IPS DF 4.7 (cell line): ENCODE data around the gene SMPX.

ENCODE experiments used
- DNase-seq: peaks from one replicate; pipeline ENCODE4 v3.0.0-alpha.2; 2013; ENCODE audit warnings: low spot score; ENCODE audit errors: extremely low read depth

SMPX gene

DNA sequence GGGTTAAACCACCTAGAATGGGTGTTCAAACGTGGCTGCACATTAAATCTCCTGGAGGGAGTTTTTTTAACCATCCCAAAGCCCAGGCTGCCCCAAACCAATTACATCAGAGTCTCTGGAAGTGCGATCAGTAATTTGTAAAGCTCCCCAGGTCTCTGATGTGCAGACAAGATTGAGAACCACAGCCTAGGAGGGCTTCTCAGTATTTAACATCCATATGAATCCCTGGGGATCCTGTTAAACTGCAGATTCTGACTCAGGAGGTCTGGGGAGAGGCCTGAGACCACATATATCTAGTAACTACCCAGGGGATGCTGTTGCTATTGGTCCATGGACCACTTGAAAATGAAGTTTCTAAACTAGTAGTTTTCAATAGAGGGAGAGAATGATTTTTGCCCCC lies 42.6 kb downstream of the SMPX start:
- no peak for DNase-seq

DNA sequence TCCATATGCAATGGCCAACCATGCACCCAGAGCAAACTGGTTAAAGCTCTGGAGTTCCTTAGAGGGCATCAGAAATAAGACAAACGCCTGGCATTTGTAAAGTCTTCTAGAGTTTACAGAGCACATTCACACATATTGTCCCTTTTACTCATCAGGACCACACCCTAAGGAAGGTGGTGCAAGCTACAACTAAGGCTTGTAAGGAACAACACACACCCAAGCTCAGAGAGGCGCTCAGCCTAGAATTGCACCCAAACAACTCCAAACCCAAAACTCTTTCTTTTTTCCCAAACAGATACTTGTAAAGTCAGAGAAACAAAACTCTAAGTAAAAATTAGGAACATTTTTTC lies 46.1 kb downstream of the SMPX start:
- DNase-seq = no peak

DNA sequence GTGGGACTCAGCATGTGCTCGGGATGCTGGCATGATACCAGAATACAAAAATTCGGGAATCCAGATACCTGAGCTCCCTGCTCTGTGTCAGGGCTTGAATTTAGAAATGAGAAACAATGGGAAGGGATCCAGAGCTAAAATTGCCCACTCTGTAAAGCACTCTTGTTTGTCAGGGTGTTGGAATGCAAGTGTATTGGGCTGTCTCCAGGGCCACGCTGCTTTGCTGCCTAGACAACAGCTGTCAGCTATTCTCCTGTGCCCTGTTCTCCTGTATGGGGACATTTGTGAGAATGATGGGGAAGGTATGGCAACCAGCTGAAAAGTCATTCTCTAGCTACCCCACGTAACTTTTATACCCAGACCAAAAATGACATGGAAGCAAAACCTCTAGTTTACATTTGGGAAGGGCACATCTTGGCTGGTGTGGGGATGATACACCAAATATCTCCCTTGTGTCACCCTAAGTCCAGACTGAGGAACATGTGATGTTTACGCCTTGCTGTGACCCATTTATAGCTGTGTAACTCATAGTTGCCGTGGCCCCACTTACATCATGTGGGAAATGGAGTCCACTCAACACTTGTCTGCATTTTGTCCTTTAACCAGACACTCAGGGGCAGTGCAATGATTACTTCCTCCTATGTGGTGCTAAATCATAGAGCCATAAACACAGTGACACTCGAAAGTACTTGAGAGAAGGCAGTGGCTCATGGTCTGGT lies 46.6 kb downstream of the SMPX start:
- DNase-seq = no peak

DNA sequence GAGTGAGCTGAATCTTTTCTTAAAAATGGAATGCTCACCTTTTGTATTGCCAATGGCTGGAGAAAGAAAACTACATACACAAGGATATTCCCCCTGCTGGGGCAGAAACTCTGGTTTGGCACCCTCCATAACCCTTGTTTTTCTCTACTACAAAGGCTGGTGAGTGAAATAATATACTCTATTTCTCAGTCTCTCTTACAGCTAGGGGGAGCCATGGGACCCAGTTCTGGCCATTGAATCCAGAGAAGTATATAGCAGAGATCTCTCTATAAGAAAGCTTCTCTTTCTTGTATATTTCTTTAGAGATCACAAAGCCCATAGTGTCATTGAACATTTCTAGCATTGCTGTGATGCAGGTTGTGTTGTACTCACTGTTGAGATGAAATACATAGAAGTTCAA lies 49.8 kb downstream of the SMPX start:
- DNase-seq = no peak

DNA sequence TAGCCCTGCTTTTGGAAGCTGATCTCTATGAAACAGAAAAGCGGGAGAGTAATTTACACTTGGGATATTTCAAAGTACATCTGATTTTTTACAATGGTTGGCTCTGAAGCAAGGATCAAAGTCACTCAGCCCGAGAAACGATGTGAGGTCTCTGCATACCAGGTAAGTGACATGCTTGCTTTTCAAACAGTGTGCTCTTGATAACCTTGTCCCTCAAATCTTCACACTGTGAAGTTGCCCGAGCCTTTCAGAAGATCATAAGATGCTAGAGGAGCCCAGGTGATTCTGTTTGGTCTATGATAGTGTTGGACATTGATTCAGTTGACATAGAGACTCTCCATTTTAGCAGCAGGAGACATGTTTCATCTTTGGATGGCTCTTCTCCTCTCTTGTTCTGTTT lies 52.7 kb downstream of the SMPX start:
- no peak for DNase-seq

DNA sequence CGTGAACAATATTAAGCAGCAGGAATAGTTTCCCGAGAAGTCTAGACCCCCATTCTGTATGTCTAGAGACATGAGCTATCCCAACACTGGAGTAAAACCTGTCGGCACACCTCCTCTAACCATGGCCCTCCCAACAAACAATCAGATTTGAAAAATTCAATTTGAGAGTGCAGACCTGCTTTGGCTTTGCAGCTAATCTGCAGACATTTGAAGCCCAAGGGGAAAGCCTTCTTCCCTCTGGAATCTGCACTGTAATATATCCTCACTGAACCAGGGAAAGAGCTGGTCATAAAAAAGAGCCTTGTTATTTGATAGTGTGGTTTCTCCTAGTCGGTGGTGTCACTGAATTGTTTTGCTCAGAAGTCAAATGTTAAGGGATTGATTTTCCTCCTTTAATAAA lies 55.2 kb downstream of the SMPX start:
- no peak for DNase-seq

DNA sequence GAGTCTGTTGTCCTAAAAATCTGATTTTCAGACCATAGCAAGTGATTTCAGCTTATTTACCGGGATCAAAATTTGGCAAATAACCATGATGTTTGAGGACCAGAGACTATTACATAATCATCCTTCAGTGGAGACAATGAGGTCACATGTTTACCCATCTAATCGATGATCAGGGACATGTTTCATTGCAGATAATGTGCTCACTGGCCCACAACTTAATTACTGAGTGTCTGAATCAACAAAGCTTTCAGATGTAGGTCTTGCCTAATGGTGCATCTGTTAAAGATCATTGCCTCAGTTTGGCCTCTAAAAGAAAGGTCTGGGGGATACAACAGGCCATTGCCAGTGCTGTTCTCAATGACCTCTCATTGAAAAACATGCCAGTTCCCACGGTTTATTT lies 56.9 kb downstream of the SMPX start:
- no peak for DNase-seq

DNA sequence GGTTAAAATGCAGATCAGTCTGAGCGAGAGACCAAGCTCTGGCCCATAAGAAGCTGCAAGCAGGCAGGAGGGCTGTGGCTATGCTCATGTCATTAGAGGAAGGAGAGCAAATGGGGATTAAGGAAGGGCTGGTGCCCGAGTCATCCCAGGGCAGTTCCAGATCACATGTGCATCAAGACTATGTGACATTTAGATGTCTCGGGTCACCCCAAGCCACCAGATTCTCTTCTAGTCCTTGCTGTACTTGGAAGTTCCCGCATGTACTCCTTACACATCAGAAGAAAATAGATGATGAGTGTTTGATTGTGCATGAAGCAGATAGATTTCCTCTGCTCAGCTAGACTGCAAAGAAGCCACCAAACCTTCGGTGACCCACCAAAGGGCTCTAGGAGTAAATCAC lies 57.6 kb downstream of the SMPX start:
- no peak for DNase-seq

DNA sequence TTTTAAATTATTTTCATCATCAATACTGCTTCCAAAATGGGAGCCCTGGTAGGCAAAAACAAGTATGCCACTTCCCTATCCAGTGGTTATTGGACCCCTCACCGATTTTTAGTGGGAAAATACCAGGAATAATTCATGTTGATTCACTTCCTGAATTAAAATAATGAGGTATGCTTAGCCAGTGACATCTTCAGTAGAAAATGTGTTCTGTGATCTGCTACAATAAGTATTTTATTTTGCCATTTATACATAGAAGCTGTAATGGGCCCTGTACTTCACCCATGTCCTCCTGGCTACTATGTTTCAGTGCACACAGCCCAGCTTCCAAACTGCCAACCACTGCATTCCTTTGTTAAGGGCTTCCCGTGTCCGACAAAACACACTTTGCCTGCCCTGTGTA lies 58.8 kb downstream of the SMPX start:
- no peak for DNase-seq

DNA sequence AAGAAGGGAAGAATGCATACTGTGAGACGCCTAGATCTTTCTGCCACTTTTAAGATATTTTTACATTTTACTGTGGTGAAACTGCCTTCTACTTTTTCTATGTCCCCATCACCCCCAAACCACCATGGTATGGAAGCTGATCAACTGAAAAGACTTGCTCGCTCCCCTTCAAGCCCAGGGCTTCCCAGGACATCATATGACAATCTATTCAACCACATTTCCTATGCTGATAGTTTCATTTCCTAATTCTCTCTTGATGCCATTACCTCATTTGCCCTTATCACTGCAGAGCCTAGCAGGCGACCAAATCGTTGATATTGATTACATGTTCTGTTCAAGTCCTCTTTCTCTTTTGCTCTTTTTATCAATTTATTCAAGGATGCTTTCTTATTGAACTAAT lies 59.6 kb downstream of the SMPX start:
- no peak for DNase-seq

DNA sequence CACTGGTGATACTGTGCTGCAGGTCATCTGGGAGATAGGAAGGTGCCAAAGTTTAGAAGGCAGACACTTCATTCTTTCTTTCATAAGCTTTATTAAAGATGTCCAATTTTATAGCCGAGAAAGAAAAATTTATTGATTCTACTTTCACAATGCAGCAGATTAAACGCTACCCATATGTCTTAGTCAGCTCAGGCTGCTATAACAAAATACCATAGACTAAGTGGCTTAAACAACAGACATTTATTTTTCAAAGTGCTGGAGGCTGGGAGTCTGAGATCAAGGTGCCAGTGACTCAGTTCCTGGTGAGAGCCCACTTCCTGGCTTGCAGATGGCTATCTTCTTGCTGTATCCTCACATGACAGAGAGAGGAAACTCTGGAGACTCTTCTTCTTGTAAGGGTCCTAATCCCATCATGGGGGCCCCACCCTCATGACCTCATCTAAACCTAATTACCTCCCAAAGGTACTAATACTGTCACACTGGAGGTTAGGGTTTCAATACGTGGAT lies 66.4 kb downstream of the SMPX start:
- DNase-seq = no peak

DNA sequence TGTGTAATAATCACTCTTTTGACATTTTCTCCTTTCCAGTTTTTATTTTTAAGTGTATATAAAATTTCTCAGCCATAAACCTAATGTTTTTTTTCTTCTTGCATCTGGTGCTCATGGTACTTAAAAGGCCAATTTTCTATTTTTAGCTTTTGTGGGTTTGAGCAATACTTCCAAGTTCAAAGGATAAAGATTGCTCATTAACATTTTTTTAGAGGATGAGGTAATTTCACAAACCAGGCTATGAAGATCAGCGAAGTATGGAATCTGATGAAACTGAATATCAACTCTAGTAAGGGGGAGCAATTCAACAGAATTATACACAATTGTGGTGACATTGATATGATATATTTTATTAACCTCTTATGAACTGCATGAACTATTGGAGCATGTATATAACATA lies 74.0 kb downstream of the SMPX start:
- no peak for DNase-seq

DNA sequence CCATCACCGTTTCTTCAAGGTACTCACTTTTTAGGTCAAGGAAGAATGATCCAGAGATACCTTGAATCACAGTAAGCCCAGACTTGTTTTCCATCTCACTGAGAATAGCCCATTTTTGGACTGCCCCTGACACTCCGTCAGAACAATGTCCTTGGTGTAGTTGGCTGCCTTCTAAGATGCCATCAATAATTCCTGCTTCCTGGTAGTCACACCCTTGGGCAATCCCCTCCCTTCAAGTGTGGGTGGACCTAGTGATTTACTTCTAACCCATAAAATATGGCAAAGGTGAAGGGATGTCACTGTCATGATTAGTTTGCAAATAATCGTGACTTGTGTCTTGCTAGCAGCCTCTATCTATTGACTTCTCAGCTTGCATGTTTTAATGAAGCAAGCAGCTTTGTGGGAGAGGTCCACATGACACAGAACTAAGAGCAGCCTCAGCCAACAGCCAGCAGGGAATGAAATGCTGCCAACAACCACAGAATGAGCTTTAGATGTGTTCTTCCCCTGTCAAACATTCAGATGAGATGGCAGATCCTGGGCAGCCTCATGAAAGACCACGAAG lies 79.8 kb downstream of the SMPX start:
- DNase-seq = no peak

DNA sequence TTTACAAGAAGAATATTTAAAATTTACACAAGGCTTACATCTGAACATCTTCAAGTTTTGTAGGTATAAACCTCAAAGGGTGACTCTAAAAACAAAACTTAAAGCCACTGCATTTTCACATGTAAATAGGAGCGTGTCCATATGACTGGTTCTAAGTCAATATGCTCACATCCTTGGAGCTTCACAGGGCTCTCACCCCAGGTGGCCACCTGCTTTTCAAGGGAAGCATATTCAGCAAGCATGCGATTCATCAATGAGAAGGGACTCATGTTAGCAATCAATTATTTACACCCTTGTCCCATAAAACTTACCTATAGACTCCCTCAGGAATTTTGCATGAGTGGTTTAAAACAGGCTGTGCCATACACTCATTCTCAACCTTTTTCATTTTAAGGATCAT lies 82.0 kb downstream of the SMPX start:
- no peak for DNase-seq

DNA sequence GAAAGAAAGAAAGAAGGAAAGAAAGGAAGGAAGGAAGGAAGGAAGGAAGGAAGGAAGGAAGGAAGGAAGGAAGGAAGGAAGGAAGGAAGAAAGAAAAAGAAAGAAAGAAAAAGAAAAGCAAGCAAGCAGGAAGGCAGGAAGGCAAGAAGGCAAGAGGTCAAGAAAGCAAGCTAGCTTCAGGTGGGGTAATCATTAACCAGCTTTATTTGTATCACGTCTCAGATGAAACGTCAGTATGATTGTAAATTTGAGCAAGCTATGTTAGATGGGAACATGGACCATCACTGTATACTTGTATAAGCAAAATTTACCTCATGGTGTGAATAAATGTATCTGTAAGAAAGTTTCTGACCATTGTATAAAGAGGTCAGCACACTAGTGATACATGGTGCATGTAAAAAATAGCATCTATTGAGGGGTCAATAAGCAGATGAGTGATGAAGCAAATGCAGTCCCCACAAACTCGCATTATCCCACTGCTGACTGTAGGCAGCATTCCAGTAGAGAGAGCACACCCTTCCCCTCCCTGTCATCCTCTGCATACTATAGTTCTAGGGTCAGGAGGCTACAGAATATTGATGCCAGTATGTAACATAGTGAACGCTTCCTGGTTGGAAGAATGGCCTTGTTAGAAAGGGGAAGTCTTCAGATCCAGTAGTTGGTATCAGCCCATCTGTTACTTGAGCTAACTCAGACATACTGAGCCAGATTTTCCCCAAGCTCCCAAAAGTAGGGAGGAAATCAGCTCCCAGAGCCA lies 83.3 kb downstream of the SMPX start:
- no peak for DNase-seq

DNA sequence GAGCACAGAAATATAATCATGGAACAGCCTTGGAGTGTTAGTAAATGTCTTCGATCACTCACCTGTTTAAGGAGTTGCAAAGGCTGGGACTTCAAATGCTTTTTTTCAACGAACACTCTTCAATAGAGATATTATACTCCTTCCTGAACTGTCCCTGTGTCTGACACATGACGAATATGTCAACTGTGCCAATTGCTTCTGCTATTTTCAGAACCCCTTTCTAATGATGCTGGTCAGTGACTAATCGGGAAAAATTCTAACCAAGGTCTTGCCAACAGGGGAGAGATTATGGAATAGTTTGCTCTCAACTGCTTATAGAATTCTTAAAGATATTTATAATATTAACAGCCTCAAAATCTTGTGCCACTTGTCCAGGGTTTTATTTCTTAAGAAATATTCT lies 91.2 kb downstream of the SMPX start:
- no peak for DNase-seq

DNA sequence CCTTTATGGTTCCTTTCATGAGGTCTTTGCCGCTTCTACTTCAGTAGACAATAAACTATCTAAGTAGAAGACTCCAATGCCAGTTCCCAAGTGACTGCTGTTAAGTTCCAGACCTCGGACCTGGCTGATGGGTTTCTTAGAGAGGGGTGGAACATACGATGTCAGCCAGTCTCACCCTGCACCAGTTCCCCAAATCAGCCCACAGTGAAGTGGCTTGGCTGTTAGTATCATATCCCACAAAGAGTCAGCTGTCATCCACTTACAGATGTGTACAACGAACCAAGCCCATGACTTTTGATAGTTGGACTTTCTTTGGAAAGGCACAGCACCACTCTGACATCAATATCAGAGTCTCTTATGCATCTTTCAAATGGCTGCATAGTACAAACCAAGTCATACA lies 91.7 kb downstream of the SMPX start:
- no peak for DNase-seq

DNA sequence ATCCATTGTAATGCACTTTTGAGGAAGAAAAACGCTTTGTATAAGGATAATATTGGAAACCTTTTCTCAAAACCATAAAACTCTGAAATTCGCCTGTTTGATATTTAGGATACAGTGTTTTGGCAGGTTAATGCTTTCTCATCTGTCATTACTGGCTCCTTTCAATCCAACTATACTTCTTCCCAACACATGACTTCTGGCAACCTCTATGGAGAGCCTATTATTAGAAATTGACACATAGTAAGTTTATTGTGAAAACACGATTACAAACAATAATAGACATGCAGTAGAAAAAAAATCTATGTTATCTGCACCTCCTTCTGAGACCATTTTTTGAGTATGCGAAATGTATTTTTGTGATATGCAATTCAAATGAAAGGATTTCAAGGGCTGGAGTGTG lies 95.2 kb downstream of the SMPX start:
- no peak for DNase-seq

DNA sequence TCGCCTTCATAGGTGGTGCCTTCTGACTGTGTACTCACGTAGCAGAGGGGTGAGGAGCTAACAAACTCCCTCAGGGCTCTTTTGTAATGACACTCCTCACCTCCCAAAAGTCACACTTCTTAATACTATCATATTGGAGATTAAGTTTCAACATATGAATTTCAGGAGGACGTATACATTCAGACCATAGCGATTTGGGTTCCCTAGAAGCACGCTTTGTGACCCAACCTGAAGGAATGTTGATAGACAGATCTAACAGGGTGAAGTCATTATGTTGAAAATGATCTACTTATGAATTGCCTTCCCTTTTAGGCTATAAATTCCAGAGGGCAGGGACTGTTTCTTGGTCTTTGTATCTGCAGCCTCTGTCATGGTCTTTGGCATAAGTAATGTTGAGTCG lies 96.6 kb downstream of the SMPX start:
- no peak for DNase-seq

DNA sequence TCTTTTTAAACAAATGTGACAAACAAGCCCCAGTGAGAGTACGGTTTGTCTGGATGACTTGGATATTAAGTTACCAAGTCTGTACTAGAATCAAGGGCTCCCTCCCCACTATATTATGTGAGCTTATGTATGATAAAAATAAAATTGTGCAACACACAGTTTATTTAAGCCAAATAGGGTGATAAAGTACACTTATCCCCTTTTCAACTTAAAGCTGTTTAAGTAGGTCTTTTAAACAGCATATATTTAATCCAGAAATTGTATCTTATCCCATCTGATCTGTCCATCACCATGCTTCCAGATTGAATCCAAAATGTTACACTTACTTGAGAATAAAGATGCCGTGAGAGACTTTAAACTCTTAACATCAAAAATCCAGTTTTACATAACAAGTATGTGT lies 97.8 kb downstream of the SMPX start:
- DNase-seq = no peak

DNA sequence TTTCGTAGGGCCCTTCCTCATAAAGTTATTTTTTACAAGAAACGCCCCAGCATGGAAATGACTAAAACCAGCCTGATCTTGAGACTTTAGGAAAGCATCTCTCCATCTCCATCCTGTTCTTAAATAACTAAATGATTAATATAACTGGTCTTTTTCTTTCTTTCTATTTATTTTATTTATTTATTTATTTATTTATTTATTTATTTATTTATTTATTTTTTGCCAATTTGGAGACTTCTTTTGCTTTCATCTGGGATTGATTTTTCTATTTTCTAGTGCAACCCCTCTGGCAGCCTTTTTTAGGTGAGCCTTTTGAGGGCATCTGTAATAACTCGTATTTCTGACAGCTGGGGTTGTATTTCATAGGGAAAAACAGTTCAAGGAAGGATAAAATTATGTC lies 98.6 kb downstream of the SMPX start:
- no peak for DNase-seq

DNA sequence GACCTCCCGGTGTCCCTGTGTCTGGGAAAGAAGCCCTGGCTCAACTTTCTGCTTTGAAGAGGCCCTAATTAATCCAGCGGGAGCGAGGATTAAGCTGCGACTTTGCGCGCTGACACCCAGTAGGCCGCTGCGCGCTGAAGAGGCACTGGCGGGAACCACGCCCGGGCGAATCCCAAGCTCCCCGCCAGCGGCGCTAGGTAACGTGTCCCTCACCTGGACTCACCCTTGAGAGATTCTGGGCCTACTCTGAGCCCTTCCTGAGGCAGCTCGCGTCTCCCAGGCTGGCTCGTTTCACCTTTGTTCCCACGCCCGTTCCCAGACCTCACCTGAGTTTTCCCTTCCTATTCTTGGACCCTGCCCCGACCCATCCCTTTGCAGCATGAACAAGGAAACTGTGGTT lies 99.2 kb downstream of the SMPX start:
- DNase-seq = peak; percentile 0
